GM21723 (cell line): Measurements from ENCODE around the gene RSKR.
A peak's percentile ranks its signal among the peaks of the same experiment; 100 is the strongest.
"Not testable (repeated sequence)": the region's sequence is repeated elsewhere in the genome, so short reads cannot be mapped to it uniquely, and the experiment has no call there.

ENCODE experiments used
- ATAC-seq: cut with Tn5 transposase; IDR thresholded peaks from one replicate; pipeline ENCODE4 v1.9.1; 2021; ENCODE audit warnings: mild to moderate bottlenecking, moderate library complexity; ENCODE audit not compliant: unreplicated experiment

Gene RSKR

DNA sequence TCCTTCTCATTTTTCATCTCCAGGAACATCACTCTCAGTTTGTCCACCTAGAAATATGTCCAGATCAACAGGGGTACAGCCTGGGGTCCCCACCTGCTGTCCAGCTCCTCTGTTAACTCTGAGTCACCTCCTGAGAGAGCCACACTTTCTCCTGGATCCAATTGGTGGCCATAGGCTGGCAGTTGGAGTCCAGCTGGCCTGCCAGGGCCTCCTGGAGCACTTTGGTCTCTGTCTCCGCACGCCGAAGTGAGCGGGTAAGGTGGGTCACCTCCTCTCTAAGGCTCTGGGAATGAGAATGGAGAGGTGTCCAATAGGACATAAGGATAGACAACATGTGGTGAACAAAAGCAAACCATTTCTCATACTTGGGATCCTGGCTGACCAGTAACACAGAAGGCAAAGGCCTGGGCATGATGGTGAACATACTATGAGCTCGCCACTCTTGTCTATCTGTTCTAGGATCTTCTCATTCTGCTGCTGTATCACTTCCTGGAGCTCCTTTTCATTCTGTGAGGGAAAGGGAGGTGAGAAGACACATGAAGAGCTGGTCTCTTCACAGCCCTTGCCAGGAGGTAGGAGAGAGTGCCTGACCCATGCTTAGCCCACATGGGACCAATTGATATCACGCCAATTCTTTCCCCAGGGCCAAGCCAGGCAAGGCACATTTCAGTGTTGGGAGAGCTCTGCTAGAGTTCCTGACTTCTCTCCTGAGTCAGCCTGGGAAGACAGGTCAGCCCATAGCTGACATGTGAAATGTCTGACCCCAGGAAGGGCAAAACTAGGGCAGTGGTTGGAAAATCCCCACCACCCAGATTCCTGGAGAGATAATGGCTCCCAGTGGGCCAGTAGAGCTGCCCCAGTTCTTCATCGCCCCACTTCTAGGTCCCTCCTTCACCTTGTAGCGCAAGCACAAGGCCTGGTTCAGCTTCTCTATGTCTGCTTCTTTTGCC, 35.5 kb downstream of the RSKR start:
- ATAC-seq, result no peak

DNA sequence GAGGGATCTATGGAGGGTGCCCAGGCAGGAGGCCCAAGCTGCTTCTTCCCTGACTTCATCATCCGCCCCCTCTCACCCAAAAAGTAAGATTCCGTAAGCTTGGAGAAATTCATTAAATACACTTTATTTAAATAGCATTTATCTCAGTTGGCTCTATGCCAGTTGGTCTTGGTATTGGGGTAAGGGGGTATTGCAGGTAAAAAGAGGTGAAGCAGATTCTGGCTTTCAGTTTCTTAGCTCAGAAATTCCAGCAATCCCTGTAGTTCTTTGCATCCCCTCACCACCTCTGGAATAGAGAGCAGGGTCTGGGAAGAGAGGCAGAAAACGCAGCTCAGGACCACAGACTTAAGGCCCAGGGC, 36.5 kb downstream of the RSKR start:
- ATAC-seq, result no peak

DNA sequence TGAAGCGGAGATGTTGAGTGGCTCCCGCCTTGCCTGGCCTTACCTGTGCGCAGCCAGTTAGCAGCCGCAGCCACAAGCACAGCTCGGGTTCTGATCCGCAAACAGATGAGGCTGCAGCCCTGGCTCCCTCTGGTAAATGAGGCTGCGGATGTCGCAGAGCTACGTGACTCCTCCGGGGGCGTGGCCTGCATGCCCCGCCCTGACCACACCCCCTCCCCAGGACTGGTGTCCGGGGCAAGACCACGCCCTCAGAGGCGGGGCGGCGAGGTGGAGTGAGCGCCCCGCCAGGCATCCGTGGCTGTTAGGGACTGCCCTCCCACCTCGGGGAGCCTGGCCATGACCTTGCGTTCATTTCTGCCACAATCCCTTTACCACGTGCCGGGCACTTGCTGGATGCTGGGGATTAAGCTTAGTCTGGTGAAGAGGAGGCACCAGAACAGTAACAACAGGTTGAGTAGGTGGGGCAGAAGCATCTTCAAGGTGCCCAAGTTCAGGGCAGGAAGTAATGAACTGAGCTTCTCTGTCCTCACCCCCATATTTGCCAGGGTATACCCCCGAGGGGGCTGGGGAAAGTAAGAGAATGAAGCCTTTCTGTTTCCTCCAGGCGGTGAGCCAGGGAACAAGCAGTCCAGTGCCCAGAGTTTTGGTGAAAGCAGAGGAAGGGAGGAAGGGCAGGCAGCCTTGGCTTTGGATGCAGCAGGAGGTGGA, 37.1 kb downstream of the RSKR start, which contains the start of gene ALDOC:
Gene ALDOC, minus strand, starts transcription at position 138 of the 708 bp plus-strand sequence. CDS start 1,363 bp downstream, outside the sequence.
- peak; percentile 70 for ATAC-seq

DNA sequence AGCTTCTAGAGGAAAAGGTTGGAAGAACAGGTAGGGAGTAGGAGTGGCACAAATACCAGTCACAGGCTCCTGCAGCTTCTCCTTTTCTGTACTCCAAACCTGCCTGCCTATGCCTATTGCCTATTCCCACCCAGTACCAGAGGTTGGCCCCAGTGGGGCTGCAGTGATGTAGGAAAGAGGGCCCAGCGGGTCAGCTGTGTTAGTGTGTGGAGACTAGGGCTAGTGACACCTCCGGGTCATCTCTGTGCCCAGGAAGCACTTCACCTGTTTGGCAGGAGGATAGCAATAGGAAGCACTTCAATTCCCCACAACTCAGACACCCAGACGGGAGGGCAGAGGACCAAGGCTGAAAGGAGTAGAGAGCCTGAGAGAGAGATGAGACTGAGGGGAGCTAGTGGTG, 38.0 kb downstream of the RSKR start:
- not testable (repeated sequence) for ATAC-seq

DNA sequence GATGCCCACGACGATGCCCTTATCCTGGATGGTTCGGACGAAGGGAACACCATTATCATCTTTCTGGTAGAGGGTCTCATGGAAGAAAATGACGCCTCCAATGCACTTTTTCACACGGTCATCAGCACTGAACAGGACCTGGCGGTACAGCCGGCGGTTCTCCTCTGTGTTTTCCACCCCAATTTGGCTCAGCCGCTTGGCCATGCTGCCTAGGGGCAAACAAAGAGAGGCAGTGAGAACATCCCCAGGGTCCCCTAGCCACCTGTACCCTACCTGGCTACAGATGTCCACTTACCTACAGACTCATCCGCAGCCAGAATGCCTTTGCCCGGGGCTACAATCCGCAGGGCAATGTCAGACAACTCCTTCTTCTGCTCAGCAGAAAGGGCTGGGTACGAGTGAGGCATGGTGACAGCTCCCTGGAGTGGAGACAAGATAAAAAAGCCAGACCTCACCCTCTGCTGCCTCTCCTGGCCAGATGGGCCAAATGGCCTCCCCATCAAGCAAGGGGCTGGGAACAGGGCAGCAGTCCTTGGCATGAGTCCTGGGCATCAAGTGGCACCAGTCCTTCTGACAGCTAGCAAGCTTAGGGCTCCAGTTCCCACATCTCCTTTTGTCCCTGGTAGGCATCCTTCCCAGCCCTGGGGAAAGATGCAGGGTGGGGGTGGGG, 38.7 kb downstream of the RSKR start:
- ATAC-seq, result no peak

DNA sequence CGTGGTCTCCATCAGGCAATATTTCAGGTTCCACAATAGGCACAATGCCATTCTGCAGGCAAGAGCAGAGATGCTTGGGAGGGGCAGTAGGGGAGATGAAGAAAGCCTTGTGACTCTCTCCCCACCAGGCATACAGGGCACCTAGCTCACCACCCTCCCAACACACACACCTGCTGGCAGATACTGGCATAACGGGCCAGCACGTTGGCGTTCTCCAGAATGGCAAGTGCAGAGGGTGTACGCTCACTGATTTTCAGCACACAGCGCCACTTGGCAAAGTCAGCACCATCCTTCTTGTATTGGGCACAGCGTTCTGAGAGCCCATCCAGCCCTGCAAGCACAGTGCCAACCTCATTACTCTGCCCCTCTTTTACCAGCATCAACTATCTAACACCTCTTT, 39.5 kb downstream of the RSKR start:
- ATAC-seq, result no peak

DNA sequence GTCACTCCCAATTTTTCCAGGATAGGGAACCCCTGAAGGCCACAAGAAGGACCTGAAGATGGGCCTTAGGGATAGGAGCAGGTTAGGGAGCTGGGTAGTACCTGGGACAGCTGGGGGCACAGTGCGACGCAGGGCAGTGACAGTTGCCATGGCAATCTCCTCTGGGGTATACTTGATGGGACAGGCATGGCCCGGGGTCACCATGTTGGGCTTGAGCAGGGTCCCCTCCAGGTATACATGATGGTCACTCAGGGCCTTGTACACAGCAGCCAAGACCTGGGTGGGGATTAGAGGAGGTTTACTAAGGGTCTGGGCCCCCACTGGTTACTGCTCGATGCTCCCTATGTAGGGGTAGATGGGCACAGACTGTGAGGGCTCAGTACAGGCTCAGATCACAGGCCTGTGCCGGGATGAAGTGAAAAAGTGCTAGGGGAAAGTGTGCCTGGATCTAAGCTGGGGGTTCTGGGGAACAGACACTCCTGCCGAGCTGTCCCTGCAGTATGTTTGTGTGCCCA, 40.0 kb downstream of the RSKR start:
- no peak for ATAC-seq

DNA sequence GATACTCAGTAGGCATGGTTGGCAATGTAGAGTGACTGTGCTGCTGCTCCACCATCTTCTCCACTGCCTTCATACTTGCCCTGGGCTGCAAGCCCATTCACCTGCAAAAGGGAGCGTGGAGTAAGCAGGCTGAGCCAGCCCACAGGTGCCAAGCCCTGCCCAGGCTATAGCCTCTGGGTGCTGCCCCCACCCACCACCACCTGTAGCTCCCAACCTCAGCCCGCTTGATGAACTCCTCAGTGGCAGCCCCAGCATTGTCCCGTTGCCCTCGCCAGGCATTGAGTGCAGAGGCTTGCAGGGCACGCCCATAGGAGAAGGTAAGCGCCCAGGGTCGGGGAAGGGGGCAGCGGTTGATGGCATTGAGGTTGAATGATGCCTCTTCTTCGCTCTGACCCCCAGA, 40.5 kb downstream of the RSKR start:
- no peak for ATAC-seq

DNA sequence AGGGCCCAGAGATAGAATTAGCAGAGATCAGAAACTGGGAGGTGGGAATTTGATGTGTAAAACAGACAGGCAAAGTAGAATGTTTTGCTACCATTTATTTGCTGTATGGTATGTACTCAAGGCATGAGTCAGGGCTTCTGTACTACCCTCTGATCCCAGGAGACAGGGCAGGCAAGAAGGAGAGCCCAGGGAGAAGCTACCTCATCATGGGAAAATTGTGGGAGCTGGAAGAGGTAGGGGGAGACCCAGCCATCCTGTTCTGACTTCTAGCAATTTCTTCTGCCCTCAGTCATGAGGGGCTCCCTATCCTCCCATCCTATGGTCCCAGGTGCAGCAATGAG, 41.0 kb downstream of the RSKR start:
- ATAC-seq, result no peak

DNA sequence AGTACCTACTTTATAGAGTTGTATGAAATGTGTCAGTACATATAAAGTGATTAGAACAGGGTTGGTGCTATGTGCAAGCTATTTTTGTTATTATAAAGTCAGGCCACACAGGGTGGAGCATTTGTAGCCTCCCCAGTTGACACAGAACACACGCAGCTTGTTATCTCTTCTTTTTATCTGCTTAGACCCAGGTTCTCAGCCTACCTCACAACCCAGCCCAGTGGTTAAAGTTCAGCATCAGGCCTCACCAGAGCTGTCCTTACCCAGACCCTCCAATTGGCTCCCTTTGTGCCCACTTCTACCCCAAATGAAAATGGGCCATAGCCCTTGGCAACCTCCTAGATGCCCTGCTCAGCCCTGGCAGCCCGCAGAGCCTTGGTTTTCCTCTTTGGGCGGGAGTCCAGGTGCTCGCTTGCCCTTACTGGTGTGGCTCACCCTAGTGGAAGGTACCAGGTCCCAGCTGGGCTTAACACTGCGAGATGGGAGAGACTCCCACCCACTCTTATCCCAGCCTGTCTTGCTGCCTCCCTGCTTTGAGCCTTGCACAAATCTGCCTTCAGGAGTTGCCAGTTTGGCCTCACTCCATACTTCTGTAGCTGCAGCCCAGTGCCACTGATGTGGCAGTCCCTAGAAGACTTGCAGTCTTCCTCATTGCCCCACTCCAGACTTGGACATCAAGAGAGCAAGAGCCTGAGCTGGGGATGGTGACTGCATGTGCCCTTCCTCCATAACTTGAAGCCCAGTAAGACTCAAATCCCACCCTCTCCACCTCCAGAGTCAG, 41.5 kb downstream of the RSKR start:
- no peak for ATAC-seq

DNA sequence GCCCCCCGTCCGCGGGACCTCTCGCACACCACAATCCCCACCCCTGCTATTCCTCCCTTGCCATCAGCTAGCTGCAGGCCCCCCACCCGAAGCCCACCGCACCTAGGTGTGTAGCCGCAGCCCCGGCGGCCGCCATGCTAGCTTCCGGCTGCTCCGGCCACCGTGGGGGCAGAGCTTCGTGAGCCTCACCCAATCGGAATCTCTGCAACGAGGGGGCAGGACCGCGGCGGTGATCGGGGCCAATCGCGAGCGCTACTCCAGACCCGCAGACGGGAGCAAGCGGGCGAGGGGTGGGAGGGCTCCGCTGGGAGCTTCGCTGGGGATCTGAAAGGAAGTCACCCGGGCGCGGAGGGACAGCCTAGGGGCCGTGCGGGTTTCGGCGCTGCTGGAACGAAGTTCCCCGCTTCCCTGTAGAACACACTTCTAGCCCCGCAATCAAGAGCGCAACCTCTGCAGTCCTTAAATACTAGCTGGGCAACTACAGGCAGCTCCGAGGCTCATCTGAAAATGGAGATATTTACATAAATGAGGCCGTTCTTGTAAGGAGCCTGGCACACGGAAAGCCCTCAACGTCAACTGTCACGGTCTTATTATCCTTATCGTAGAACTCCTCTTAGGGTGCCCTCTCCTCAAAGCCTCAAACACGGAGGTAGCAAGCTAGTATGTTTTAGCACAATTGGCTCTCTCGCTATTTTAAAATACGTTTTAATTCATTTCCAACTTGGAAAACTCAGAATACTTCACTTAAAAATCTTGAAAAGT, 42.4 kb downstream of the RSKR start, which contains the start of gene PIGS:
Gene PIGS, minus strand, starts transcription at position 164 of the 762 bp plus-strand sequence. Its CDS starts 28 bp downstream, at position 136.
- ATAC-seq, result peak; percentile 83

DNA sequence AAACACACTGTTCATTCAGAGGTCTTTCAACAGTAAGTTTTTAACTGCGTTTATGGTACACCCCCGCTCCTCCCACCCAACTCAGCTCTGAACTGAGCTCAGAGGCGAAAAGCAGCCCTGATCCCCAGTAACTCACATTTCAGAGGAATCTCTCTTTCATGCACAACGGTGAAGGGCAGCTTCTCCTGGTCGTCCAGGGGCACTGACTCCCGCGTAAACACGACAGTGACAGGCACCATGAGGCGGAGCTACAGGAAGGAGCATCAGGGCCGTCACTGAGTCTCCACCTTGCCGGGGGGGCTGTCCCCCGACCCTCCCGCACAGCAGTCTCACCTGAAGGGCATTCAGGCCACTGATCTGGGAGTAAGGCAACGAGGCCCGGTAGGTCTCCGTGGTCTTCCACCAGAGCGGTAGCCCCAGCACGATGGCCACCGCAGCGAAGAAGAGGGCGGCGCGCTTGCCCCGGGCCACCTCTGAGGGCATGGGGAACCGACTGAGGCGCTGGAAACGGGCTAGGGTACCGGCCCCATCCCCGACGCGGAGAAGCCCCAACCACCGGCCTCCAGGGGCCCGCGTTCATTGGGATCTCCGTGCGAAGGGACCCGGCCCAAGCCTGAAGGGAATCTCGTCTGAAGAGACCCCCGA, 43.1 kb downstream of the RSKR start:
- ATAC-seq, result peak; percentile 27

DNA sequence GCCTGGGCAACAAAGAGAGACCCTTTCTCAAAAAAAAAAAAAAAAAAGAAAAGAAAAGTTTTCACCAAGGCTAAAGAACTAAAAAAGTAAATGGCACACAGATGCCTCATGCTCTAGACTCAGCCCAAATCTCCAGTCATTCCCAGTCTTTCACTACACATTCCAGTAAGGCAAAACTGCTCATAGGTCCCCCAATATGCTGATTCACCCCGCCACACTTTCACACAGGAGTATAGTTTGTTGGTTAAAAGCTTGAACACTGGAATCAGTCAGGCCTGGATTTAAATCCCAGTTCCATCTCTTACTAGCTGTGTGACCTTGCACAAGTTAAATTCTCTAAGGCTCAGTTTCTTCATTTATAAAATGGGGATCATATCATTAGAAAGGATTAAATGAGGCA, 44.5 kb downstream of the RSKR start:
- no peak for ATAC-seq

DNA sequence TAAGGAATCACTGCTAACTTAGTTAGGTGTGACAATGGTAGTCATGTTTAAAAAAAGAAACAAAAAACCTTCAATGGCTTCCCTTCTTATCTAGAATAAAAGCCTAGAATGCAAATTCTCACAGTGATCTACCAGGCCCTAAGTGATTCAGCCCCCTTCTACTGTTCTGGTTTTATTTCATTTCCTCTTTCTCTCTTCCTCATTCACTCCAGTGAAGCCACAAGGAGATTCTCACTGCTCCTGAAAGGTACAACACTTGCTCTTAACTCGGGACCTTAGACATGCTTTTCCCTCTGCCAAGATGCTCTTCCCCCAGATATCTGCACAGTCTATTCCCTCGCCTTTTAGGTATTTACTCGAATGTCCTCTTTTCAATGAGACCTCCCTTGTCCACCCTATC, 46.4 kb downstream of the RSKR start:
- ATAC-seq, result no peak

DNA sequence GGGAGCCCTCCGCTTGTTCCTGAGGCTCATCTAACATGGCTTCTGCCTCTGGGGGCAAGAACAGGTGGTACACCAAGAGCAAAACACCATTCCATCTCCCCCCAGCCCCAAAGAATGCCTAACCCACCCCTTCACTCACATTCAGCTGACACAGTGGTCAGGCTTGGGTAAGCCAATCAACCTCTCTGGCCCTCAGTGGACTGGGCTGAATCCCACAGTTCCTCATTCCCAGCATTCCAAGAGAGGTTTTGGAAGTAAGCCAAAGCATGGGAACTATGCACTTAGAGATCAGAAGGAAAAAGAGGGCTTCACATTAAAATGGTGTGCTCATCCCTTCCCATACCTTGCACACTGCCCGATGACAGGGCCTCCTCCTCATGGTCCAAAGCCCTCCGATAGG, 50.5 kb downstream of the RSKR start:
- no peak for ATAC-seq
